OCI-LY1 (cell line): ENCODE results near the gene EPN3.

ENCODE experiments used
- H2AFZ ChIP-seq: fragments of 200-600 bp; sonication (generic), shearing (Covaris generic); 2 replicates; pipeline ENCODE4 v1.6.0; 2014; ENCODE audit warnings: antibody characterized with exemption, mild to moderate bottlenecking, low read length
- H3F3A ChIP-seq: fragments of 200-600 bp; sonication (generic), shearing (Covaris generic); 2 replicates; pipeline ENCODE4 v1.6.0; 2014; ENCODE audit warnings: mild to moderate bottlenecking, antibody characterized with exemption, low read length, moderate library complexity; ENCODE audit not compliant: insufficient read depth
- H3K27ac ChIP-seq: fragments of 200-600 bp; sonication (generic); 2 replicates; pipeline ENCODE4 v1.5.1; 2014; ENCODE audit warnings: low read length, mixed run types, mild to moderate bottlenecking, low read depth; ENCODE audit not compliant: poor library complexity, severe bottlenecking
- H3K27me3 ChIP-seq: fragments of 200-600 bp; sonication (generic); 2 replicates; pipeline ENCODE4 v1.6.0; 2014; ENCODE audit warnings: antibody characterized with exemption, mild to moderate bottlenecking, low read length, moderate library complexity; ENCODE audit not compliant: insufficient read depth
- H3K36me3 ChIP-seq: fragments of 200-600 bp; sonication (generic); 2 replicates; pipeline ENCODE4 v1.6.1; 2014; ENCODE audit warnings: mild to moderate bottlenecking, antibody characterized with exemption, low read length, moderate library complexity, mixed read lengths; ENCODE audit not compliant: insufficient read depth
- H3K4me1 ChIP-seq: fragments of 200-600 bp; sonication (generic); 2 replicates; pipeline ENCODE4 v1.5.1; 2014; ENCODE audit warnings: mild to moderate bottlenecking, low read length, moderate library complexity; ENCODE audit not compliant: insufficient read depth, severe bottlenecking
- H3K4me2 ChIP-seq: fragments of 200-600 bp; sonication (generic), shearing (Covaris generic); 2 replicates; pipeline ENCODE4 v1.6.1; 2014; ENCODE audit warnings: low read length
- H3K4me3 ChIP-seq: fragments of 200-600 bp; sonication (generic); 2 replicates; pipeline ENCODE4 v1.5.1; 2014; ENCODE audit warnings: low read length, low read depth, mild to moderate bottlenecking, mixed read lengths; ENCODE audit not compliant: poor library complexity, severe bottlenecking
- H3K79me2 ChIP-seq: fragments of 200-600 bp; shearing (Covaris generic); 2 replicates; pipeline ENCODE4 v1.6.1; 2016; ENCODE audit warnings: mixed run types, low read length, mixed read lengths; ENCODE audit not compliant: insufficient read depth
- H3K9ac ChIP-seq: fragments of 200-600 bp; sonication (generic), shearing (Covaris generic); 2 replicates; pipeline ENCODE4 v1.6.1; 2014; ENCODE audit warnings: mild to moderate bottlenecking, low read length, mixed read lengths
- H3K9me2 ChIP-seq: fragments of 200-600 bp; sonication (generic), shearing (Covaris generic); 2 replicates; pipeline ENCODE4 v1.6.1; 2014; ENCODE audit warnings: low read depth, mild to moderate bottlenecking, low read length, mixed read lengths
- H3K9me3 ChIP-seq: fragments of 200-600 bp; shearing (Covaris generic); 2 replicates; pipeline ENCODE4 v1.6.1; 2014; ENCODE audit warnings: low read length, mixed read lengths
- H4K20me1 ChIP-seq: fragments of 200-600 bp; sonication (generic), shearing (Covaris generic); 2 replicates; pipeline ENCODE4 v1.6.0; 2016; ENCODE audit warnings: mild to moderate bottlenecking, low read length; ENCODE audit not compliant: insufficient read depth
- EZH2 ChIP-seq: fragments of 200-600 bp; sonication (generic), shearing (Covaris generic); IDR thresholded peaks from 2 replicates; pipeline ENCODE4 v1.8.0; 2017; ENCODE audit warnings: borderline replicate concordance, mixed run types, mild to moderate bottlenecking, antibody characterized with exemption, low read length, moderate library complexity, mixed read lengths
- TF ChIP-seq, protein P1 (sequence below): fragments of 200-600 bp; sonication (generic), shearing (Covaris generic); IDR thresholded peaks from 2 replicates; pipeline ENCODE4 v1.5.1; 2017; ENCODE audit warnings: mild to moderate bottlenecking, antibody characterized with exemption, low read length, moderate library complexity, mixed read lengths

The EPN3 gene

DNA sequence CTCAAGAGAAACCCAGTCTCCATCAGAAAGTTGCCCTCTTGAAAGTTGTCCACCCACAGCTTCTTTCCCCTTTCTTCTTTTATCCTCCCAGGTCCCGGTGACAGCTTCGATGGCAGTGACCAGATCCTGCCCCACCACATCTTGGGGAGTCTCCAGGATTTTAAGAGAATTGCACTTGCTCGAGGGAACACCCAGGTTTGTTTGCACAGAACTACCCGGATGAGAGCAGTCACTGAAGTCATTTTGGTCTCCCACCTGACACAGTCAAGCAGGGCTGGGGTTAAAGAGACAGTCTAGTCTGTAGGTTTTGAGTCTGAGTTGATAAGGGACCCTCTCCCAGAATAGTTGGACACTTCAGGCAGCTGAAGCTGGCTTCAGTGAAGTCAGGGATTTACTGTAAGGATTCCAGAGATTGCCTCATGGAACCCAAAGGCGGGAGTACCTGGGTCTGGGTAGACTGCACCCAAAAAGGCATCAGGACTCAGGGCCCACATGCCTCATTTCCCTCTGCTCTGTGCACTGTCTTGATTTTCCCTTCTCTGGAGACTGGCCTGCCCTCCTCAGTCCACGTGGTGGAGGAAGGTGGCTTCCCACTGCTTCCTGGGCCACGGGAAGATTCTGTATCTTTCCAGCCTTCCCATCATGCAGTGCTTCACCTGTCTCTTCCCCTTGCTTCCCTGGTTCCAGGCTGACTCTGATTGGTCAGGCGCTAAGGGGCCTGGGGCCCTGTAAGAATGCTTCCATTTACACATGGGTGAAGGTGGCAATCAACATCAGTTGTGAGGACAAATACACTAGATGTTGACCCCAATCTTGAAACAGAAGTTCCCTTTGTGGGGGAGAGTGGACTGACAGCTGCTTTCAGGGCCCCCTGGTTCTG lies 14.8 kb upstream of the EPN3 start:
- Histone ChIP-seq H3K4me2 (no peak overlapping the region), H3K4me1 (no peaks in the 10 kb centered on the region), H3K27me3 (no peaks in the 10 kb centered on the region; the same call in 1 of the 2 replicates), H3K79me2 (no peaks in the 10 kb centered on the region), H4K20me1 (no peaks in the 10 kb centered on the region), H3K27ac (no peak overlapping the region), H3F3A (no peaks in the 10 kb centered on the region), H3K9ac (no peak overlapping the region), H3K4me3 (no peak overlapping the region), H2AFZ (no peak overlapping the region), H3K9me2 (no peaks in the 10 kb centered on the region), H3K9me3 (no peaks in the 10 kb centered on the region), H3K36me3 (no peaks in the 10 kb centered on the region)
- TF ChIP-seq EZH2, result no peak
- TF ChIP-seq, protein P1, sequence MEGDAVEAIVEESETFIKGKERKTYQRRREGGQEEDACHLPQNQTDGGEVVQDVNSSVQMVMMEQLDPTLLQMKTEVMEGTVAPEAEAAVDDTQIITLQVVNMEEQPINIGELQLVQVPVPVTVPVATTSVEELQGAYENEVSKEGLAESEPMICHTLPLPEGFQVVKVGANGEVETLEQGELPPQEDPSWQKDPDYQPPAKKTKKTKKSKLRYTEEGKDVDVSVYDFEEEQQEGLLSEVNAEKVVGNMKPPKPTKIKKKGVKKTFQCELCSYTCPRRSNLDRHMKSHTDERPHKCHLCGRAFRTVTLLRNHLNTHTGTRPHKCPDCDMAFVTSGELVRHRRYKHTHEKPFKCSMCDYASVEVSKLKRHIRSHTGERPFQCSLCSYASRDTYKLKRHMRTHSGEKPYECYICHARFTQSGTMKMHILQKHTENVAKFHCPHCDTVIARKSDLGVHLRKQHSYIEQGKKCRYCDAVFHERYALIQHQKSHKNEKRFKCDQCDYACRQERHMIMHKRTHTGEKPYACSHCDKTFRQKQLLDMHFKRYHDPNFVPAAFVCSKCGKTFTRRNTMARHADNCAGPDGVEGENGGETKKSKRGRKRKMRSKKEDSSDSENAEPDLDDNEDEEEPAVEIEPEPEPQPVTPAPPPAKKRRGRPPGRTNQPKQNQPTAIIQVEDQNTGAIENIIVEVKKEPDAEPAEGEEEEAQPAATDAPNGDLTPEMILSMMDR, result no peak

DNA sequence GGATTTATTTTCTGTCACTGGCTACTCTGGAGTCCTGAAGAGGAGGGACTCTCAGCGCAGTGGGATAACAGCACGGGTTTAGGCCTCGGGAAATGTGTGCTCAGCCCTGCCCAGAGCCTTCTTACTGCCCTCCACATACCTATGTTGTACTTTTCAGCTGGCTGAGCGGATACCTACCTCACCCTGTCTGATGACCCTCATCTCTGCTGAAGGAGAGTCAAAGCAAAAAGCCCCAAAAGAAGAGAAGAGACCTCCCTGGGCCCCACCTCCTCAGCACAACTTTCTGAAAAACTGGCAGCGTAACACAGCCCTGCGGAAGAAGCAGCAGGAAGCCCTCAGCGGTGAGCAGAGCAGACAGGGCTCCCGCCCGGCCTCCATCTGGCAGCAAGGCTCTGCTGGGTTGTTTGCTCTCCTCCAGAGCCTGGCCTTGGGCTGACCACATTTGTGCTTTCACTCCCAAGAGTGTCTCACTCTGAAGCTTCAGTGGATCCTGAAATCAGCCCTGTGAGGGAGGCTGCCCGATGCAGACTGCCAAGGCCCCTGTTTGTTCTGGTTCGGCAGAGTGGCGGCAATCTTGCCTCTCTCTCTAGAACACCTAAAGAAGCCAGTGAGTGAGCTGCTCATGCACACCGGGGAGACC lies 14.0 kb upstream of the EPN3 start:
- Histone ChIP-seq H3K4me3 (no peak overlapping the region), H3K4me2 (no peak overlapping the region)

DNA sequence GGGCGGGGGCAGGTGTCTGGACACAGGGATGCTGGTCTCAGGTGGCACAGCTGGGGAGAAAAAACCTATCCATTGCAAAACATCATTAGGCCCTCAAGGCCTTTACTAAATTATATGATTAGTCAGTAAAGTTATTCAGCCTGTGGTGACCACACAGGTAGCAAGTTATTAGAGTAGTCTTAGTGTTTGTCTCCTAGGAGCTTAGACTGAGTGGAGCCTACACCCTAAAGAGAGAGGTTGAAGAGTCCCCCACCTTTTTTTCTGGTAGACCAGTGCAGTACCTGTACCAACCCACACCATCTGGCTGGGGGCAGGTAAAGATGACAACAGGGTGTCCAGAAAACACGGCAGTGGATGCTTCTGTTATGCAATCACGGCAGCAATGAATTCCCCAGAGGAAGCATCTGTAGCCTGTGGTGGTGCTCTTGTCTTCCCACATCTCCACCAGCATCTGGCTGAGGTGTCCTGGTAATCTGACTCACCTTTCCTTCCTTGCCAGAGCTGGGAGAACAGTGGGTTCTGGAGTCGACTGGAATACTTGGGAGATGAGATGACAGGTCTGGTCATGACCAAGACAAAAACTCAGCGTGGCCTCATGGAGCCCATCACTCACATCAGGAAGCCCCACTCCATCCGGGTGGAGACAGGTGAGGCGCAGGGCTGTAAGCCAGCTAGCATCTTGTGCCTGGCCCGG lies 13.2 kb upstream of the EPN3 start:
- no peaks in the 10 kb centered on the region for H3F3A ChIP-seq
- H2AFZ ChIP-seq, result no peak overlapping the region

More for the DNA sequence above, 14.0 kb upstream of the EPN3 start:
- no peaks in the 10 kb centered on the region for H3K9me3 ChIP-seq
- H3K27ac ChIP-seq, result no peak overlapping the region
- H3K79me2 ChIP-seq, result no peaks in the 10 kb centered on the region
- H3F3A ChIP-seq, result no peaks in the 10 kb centered on the region
- no peaks in the 10 kb centered on the region; the same call in 1 of the 2 replicates for H3K27me3 ChIP-seq
- H3K9me2 ChIP-seq, result no peaks in the 10 kb centered on the region
- H3K4me1 ChIP-seq, result no peaks in the 10 kb centered on the region
- no peak for TF ChIP-seq EZH2
- TF ChIP-seq, protein P1, result no peak
- H3K9ac ChIP-seq, result no peak overlapping the region
- H2AFZ ChIP-seq, result no peak overlapping the region
- no peaks in the 10 kb centered on the region for H4K20me1 ChIP-seq
- no peaks in the 10 kb centered on the region for H3K36me3 ChIP-seq

More for the DNA sequence above, 13.2 kb upstream of the EPN3 start:
- no peak overlapping the region for H3K4me2 ChIP-seq
- H3K79me2 ChIP-seq, result no peaks in the 10 kb centered on the region
- no peaks in the 10 kb centered on the region for H3K9me3 ChIP-seq
- H4K20me1 ChIP-seq, result no peaks in the 10 kb centered on the region
- TF ChIP-seq, protein P1, result no peak
- no peak for TF ChIP-seq EZH2
- no peak overlapping the region for H3K9ac ChIP-seq
- H3K36me3 ChIP-seq, result no peaks in the 10 kb centered on the region
- no peak overlapping the region for H3K27ac ChIP-seq
- H3K9me2 ChIP-seq, result no peaks in the 10 kb centered on the region
- no peaks in the 10 kb centered on the region for H3K4me1 ChIP-seq
- no peaks in the 10 kb centered on the region; the same call in 1 of the 2 replicates for H3K27me3 ChIP-seq
- H3K4me3 ChIP-seq, result no peak overlapping the region
